Activated CD4-positive, alpha-beta T cell treated with anti-CD3 and anti-CD28 coated beads, Interleukin-2, amount 50 U/mL, for 4 hours (primary cell): ENCODE results near the gene SRBD1.

Source experiments
- DNase-seq, 2 experiments: peaks; one replicate each; pipeline ENCODE4 v3.0.0-alpha.2; 2020

The SRBD1 gene

GRCh38 chr2:45631319-45631718 is 20.3 kb upstream of the SRBD1 start:
- DNase-seq, result no peak

- no peak for DNase-seq
Measured at GRCh38 chr2:45629971-45630370, 18.9 kb upstream of the SRBD1 start.

GRCh38 chr2:45627911-45628310 is 16.8 kb upstream of the SRBD1 start:
- no peak for DNase-seq

- DNase-seq, result no peak
Measured at GRCh38 chr2:45626387-45627221, 15.5 kb upstream of the SRBD1 start.

- DNase-seq, result no peak
Measured at GRCh38 chr2:45625824-45626223, 14.8 kb upstream of the SRBD1 start.

- DNase-seq, result no peak
Measured at GRCh38 chr2:45623098-45623497, 12.0 kb upstream of the SRBD1 start.

GRCh38 chr2:45622336-45623075 is 11.4 kb upstream of the SRBD1 start:
- no peak for DNase-seq

GRCh38 chr2:45617496-45617895 is 6.4 kb upstream of the SRBD1 start:
- DNase-seq, result no peak

- no peak for DNase-seq
Measured at GRCh38 chr2:45616658-45617411, 5.8 kb upstream of the SRBD1 start.

GRCh38 chr2:45614871-45615415 is 3.9 kb upstream of the SRBD1 start:
- DNase-seq, result no peak

GRCh38 chr2:45614330-45614729 is 3.3 kb upstream of the SRBD1 start:
- DNase-seq, result no peak

- no peak for DNase-seq
Measured at GRCh38 chr2:45612731-45613130, 1.7 kb upstream of the SRBD1 start.

GRCh38 chr2:45612285-45612684 is 1.2 kb upstream of the SRBD1 start:
- DNase-seq, result no peak

GRCh38 chr2:45610281-45611019 is 617 bp downstream of the SRBD1 start:
- peak; percentile 19 to 28 for DNase-seq

GRCh38 chr2:45607701-45608100 is 3.4 kb downstream of the SRBD1 start:
- no peak for DNase-seq

- no peak for DNase-seq
Measured at GRCh38 chr2:45606796-45607195, 4.3 kb downstream of the SRBD1 start.

- no peak for DNase-seq
Measured at GRCh38 chr2:45605116-45605515, 6.0 kb downstream of the SRBD1 start.

GRCh38 chr2:45602624-45603023 is 8.4 kb downstream of the SRBD1 start:
- DNase-seq, result no peak

GRCh38 chr2:45598545-45598944 is 12.5 kb downstream of the SRBD1 start:
- no peak for DNase-seq

- DNase-seq, result no peak
Measured at GRCh38 chr2:45596761-45597160, 14.3 kb downstream of the SRBD1 start.

GRCh38 chr2:45595721-45596435 is 15.2 kb downstream of the SRBD1 start:
- no peak for DNase-seq

GRCh38 chr2:45591073-45591472 is 20.0 kb downstream of the SRBD1 start:
- no peak for DNase-seq
